Endodermal cell (in vitro differentiated cells): ENCODE measurements around the gene VDR. TPM values are rescaled to one million over a fixed set of nuclear protein-coding genes. Genes with fewer than 3 reads are reported as not detected.
A peak's percentile ranks its signal among the peaks of the same experiment; 100 is the strongest.
"Not testable (repeated sequence)": the region's sequence is repeated elsewhere in the genome, so short reads cannot be mapped to it uniquely, and the experiment has no call there.

ENCODE experiments used
- DNase-seq: peaks from one replicate; pipeline ENCODE4 v3.0.0-alpha.2; 2017
- H3K27ac ChIP-seq: 2 replicates; pipeline ENCODE4 v1.5.1; 2013; ENCODE audit warnings: mild to moderate bottlenecking, low read depth, low read length, moderate library complexity
- H3K27me3 ChIP-seq: 2 replicates; pipeline ENCODE4 v1.6.1; 2013; ENCODE audit warnings: mild to moderate bottlenecking, low read length, moderate library complexity; ENCODE audit not compliant: insufficient read depth, control insufficient read depth, poor library complexity, severe bottlenecking
- H3K36me3 ChIP-seq: 2 replicates; pipeline ENCODE4 v1.7.0; 2013; ENCODE audit warnings: mild to moderate bottlenecking, low read length, moderate library complexity; ENCODE audit not compliant: control insufficient read depth, insufficient read depth
- H3K4me1 ChIP-seq: one replicate; pipeline ENCODE4 v1.7.0; 2013; ENCODE audit warnings: low read length; ENCODE audit not compliant: control insufficient read depth, insufficient read depth
- H3K4me3 ChIP-seq: 2 replicates; pipeline ENCODE4 v1.5.1; 2013; ENCODE audit warnings: mild to moderate bottlenecking, low read length, moderate library complexity
- H3K9ac ChIP-seq: 2 replicates; pipeline ENCODE4 v1.6.1; 2013; ENCODE audit warnings: mild to moderate bottlenecking, low read length, moderate library complexity; ENCODE audit not compliant: poor library complexity, severe bottlenecking; ENCODE audit errors: extremely low read depth
- H3K9me3 ChIP-seq: 2 replicates; pipeline ENCODE4 v1.6.1; 2013; ENCODE audit warnings: mild to moderate bottlenecking, low read length, moderate library complexity; ENCODE audit not compliant: control insufficient read depth
- H3K27ac Mint-ChIP-seq: 2 replicates; pipeline ENCODE4 v1.8.0; 2020; ENCODE audit warnings: mixed read lengths
- H3K27me3 Mint-ChIP-seq: 2 replicates; pipeline ENCODE4 v1.8.0; 2021; ENCODE audit warnings: mild to moderate bottlenecking, mixed read lengths; ENCODE audit not compliant: insufficient read depth
- H3K36me3 Mint-ChIP-seq: 2 replicates; pipeline ENCODE4 v1.8.0; 2020; ENCODE audit warnings: low read depth, mixed read lengths
- H3K4me1 Mint-ChIP-seq: 2 replicates; pipeline ENCODE4 v1.8.0; 2020; ENCODE audit warnings: mixed read lengths
- H3K4me3 Mint-ChIP-seq: 2 replicates; pipeline ENCODE4 v1.8.0; 2020; ENCODE audit warnings: mild to moderate bottlenecking, moderate library complexity, mixed read lengths
- H3K9me3 Mint-ChIP-seq: 2 replicates; pipeline ENCODE4 v1.8.0; 2020; ENCODE audit warnings: mild to moderate bottlenecking, mixed read lengths
- WGBS, 2 experiments: methylation state at CpG; one replicate each; pipeline versions ENCODE4 v1.1.5 to v1.1.7; 2013; ENCODE audit warnings: missing lambda C conversion rate in 2 of 2, mixed read lengths in 1 of 2; ENCODE audit not compliant: insufficient coverage in 1 of 2, insufficient read length in 1 of 2; 5-methylcytosine and 5-hydroxymethylcytosine counted together
- total RNA-seq, 2 donors: library from RNA; stranded (reverse); fragmentation: NEBNext Ultra II Directional in 1 of 2; extraction: Animal tissue kit (Norgen Biotek cat#: 25700) in 1 of 2; gene quantifications; 2 replicates in 1 of 2; 3 replicates in 1 of 2; pipeline ENCODE4 v1.2.1, GENCODE V29; 2021
- TF ChIP-seq, protein P1 (sequence below): fragments of 200-600 bp; sonication (generic); conservative IDR thresholded peaks from 2 replicates; pipeline ENCODE4 v1.5.0; 2021; ENCODE audit warnings: antibody characterized with exemption, mild to moderate bottlenecking

The VDR gene
- total RNA-seq, 2 donors from 2014 or later: 0.04 TPM; not detected in 1

DNA sequence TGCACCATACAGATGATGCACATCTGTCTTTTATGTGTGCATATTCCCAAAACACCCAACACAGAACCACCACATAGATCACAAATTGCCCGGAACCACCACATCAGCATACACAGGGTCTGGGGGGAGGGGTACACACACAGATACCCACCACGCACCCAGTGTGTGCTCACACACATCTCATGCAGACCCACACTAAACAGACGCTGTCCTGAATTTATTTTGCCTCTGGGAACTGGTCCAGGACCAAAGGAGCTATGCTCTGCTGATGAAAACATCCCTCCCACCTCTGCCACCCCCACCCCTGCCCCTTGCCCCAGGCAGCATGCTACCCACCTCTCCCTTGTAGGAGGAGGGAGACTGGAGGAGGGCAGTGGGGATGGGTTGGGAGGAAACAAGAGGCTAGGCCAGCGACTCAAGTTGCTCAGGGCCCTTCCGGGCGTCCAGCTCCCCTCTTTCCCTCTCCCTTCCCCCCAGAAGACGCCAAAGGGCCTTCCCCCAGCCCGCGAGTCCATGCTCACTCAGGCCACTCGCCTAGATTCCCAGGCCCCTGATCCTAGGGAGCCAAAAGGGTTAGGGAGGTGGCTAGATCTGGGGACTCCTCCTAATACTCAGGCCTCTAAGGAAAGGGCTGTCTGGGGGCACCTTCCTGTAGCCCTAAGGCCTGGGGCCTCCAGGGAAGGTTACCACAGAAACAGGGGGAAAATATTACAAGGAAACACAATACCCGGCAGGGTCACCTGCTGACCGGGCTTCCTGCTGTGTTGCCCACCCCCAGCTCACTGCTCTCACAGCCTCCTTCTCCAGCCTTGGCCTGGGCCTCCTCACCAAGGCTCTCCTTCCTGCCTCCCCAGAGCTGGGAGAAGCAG lies 88.2 kb downstream of the VDR start:
- Histone ChIP-seq H3K9me3 (no peaks in the 10 kb centered on the region), H3K27ac (no peak overlapping the region), H3K9ac (peak overlapping the region; percentile 20), H3K4me1 (peaks cover 29% of the 10 kb centered on the region), H3K36me3 (peaks cover 26% of the 10 kb centered on the region), H3K27me3 (no peaks in the 10 kb centered on the region), H3K4me3 (peak overlapping the region; percentile 87)
- Mint-ChIP-seq H3K27me3 (no peaks in the 10 kb centered on the region), H3K4me3 (peak overlapping the region; percentile 79), H3K4me1 (peaks cover 60% of the 10 kb centered on the region), H3K9me3 (no peaks in the 10 kb centered on the region), H3K36me3 (peaks cover 16% of the 10 kb centered on the region), H3K27ac (peak overlapping the region; percentile 85)
- peak; percentile 74 for DNase-seq
- TF ChIP-seq, protein P1, sequence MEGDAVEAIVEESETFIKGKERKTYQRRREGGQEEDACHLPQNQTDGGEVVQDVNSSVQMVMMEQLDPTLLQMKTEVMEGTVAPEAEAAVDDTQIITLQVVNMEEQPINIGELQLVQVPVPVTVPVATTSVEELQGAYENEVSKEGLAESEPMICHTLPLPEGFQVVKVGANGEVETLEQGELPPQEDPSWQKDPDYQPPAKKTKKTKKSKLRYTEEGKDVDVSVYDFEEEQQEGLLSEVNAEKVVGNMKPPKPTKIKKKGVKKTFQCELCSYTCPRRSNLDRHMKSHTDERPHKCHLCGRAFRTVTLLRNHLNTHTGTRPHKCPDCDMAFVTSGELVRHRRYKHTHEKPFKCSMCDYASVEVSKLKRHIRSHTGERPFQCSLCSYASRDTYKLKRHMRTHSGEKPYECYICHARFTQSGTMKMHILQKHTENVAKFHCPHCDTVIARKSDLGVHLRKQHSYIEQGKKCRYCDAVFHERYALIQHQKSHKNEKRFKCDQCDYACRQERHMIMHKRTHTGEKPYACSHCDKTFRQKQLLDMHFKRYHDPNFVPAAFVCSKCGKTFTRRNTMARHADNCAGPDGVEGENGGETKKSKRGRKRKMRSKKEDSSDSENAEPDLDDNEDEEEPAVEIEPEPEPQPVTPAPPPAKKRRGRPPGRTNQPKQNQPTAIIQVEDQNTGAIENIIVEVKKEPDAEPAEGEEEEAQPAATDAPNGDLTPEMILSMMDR: no peak
- WGBS, 2 experiments: 53 to 64% methylated on average over 3 to 8 of the region's 12 CpGs

- not testable (repeated sequence) for H3K9me3 Mint-ChIP-seq, H3K27me3 ChIP-seq, H3K27me3 Mint-ChIP-seq, H3K9me3 ChIP-seq, DNase-seq, H3K9ac ChIP-seq, H3K27ac Mint-ChIP-seq, H3K27ac ChIP-seq, H3K4me3 ChIP-seq, H3K4me3 Mint-ChIP-seq
- 98 to 100% methylated on average over 4 to 5 of the region's 5 CpGs for WGBS, 2 experiments
- peaks cover 21% of the 10 kb centered on the region for H3K4me1 ChIP-seq
- Mint-ChIP-seq H3K4me1 (peaks cover 61% of the 10 kb centered on the region), H3K36me3 (peaks cover 19% of the 10 kb centered on the region)
- H3K36me3 ChIP-seq: peaks cover 29% of the 10 kb centered on the region
Measured at GRCh38 chr12:47815447-47815846, 89.3 kb downstream of the VDR start.

- DNase-seq: no peak
- peaks cover 35% of the 10 kb centered on the region for H3K36me3 ChIP-seq
- WGBS, 2 experiments: 85 to 91% methylated on average over 2 to 3 of the region's 3 CpGs
- peaks cover 58% of the 10 kb centered on the region for H3K4me1 Mint-ChIP-seq
- H3K36me3 Mint-ChIP-seq: peaks cover 20% of the 10 kb centered on the region
- no peaks in the 10 kb centered on the region for H3K27me3 ChIP-seq
- H3K9me3 Mint-ChIP-seq: no peaks in the 10 kb centered on the region
- no peak overlapping the region for H3K4me3 ChIP-seq
- no peaks in the 10 kb centered on the region for H3K27me3 Mint-ChIP-seq
- H3K4me1 ChIP-seq: peaks cover 21% of the 10 kb centered on the region
- H3K9me3 ChIP-seq: no peaks in the 10 kb centered on the region
- no peak overlapping the region for H3K4me3 Mint-ChIP-seq
- no peak overlapping the region for H3K9ac ChIP-seq
- H3K27ac ChIP-seq: no peak overlapping the region
- TF ChIP-seq, protein P1: no peak
- H3K27ac Mint-ChIP-seq: no peak overlapping the region
Measured at GRCh38 chr12:47814539-47815170, 90.1 kb downstream of the VDR start.
